Activated CD4-positive, CD25-positive, alpha-beta regulatory T cell treated with anti-CD3 and anti-CD28 coated beads, Interleukin-2, amount 50 U/mL, for 72 hours (primary cell): ENCODE results near the gene DRD4.
"Not testable (repeated sequence)": the region's sequence is repeated elsewhere in the genome, so short reads cannot be mapped to it uniquely, and the experiment has no call there.

Source experiments
- DNase-seq: peaks from one replicate; pipeline ENCODE4 v3.0.0; 2021

Gene DRD4

DNA sequence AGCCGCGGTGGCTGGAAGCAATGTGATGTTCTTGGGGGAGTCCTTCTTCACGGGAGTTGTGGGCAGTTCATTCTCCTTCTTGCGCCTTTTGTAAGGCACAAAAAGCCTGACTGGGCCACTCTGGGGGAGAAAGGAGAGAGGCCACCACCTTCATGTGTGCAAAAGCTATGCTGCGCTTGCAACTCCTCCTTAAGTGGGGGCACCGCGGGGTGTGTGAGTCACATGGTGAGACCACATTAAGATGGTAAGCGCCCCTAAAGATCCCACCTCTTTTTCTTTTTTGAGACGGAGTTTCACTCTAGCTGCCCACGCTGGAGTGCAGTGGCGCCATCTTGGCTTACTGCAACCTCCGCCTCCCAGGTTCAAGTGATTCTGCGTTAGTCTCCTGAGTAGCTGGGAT is 43.9 kb downstream of the DRD4 start:
- no peak for DNase-seq

DNA sequence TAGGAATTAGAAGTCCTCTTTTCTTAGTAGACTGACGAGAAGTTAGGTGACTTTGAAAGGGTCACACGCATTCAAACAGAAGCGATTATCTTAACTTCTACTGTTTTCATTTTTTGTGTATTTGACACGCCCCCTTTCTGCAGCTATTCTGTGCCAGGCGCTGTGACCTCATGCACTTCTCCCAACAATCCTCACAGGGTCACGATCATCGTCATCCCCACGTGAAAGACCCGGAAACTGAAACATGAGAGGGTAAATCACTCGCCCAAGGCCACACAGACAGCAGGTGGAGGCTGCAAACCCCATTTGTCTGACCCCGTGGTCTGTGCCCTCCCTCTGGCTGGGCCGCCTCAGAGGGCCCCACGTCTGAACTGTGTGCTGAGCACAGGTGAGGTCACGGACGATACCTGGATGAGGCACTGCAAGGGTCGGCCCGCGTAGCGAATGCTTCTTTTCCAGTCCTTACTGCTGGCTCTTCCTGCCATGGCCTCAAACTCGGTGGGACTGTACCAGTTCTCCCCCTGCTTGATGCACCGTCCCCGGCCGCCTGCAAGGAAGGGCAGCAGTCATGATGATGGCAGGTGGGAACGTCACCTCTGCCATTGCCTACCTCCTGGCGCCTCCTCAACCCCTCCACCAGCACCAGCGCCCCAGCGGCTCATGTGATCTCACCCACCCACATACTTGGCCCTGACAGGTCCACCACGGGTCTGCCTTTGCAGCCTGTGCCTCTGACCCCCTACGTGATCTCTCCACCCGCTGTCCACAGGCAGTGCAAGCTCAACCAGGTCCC is 49.6 kb downstream of the DRD4 start:
- no peak for DNase-seq

DNA sequence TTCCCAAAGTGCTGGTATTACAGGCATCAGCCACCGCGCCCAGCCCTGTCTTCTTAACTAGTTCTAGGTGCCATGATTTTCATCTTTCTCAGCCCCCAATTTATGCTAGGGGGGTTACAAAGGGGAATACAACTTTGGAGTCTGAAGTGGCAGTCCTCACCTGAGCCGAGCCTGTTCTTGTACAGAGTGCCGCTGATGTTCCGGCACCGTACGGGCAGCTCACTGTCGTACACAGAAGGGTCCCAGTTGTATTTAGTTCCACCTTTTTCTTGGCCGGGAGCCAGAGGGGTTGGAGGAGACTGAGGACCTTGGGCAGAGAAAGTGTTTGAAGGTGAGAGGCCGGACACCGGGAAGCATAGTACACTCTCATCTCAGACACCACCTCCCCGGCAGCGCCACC is 50.7 kb downstream of the DRD4 start:
- no peak for DNase-seq

DNA sequence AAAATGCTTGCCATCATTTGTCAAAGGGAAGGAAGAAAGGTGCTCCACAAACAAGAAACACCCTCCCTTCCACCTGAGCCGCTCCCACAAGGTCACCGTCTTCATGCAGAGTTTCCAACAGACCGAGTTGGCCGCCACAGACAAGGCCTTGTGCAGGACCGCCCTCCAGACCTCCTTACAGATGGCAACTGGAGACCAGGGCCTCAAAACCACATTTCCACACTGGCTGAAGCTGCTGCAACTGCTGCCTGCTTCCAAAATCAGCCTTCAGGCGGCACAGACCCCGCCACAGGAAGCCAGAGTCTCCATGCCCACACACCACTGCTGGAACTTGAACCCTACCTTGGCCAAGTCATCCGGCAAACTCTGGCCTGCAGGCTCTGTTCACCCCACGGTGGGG is 51.6 kb downstream of the DRD4 start:
- DNase-seq, result no peak

DNA sequence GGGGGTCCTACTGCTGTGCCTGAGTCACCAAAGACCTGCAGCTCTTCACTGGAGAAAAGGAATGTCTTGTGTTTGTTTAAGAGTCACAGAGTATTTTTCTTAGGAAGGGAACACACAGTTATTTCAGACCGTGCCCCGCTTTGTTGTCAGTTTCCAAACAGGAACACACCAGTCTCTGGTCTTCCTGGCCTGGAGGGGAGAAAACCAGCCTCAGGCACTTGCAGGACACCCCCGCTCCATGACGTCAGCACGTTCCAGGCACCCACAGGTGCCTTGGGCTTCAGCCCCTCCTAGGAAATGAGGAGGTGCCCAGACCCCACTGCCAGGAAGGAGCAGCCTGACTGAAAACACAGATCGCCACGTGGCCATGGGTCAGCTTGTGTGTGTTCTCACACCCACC is 52.6 kb downstream of the DRD4 start:
- no peak for DNase-seq

DNA sequence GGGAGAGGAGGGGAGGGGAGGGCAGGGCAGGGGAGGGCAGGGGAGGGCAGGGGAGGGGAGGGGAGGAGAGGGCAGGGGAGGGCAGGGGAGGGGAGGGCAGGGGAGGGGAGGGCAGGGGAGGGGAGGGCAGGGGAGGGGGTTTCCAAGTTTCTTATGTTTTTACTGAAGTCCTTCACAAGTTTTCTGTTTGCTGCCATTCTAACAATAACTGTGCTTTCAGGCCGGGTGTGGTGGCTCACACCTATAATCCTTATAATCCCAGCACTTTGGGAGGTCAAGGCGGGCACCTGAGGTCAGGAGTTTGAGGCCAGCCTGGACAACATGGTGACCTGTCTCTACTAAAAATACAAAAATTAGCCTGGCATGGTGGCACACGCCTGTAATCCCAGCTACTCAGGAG is 53.2 kb downstream of the DRD4 start:
- DNase-seq, result not testable (repeated sequence)
